GM19468 (cell line): ENCODE measurements around the gene MAGEA9.
"Not testable (repeated sequence)": the region's sequence is repeated elsewhere in the genome, so short reads cannot be mapped to it uniquely, and the experiment has no call there.

ENCODE experiments used
- ATAC-seq: cut with Tn5 transposase; IDR thresholded peaks from one replicate; pipeline ENCODE4 v1.9.1; 2021; ENCODE audit warnings: mild to moderate bottlenecking, moderate library complexity, moderate number of reproducible peaks; ENCODE audit not compliant: unreplicated experiment; ENCODE audit errors: extremely low read depth

MAGEA9 gene

GRCh38 chrX:149781727-149782126 is at the start of gene MAGEA9:
MAGEA9 (plus strand) TSS chrX:149781930; CDS start chrX:149786211, 4,281 bp downstream.
- ATAC-seq, result not testable (repeated sequence)

- ATAC-seq, result not testable (repeated sequence)
These were observed 39.5 kb upstream of the MAGEA9 start for GRCh38 chrX:149742269-149742668.

- not testable (repeated sequence) for ATAC-seq
These were observed 35.2 kb upstream of the MAGEA9 start for GRCh38 chrX:149746390-149747007.

GRCh38 chrX:149757206-149758067 is 24.3 kb upstream of the MAGEA9 start:
- no peak for ATAC-seq

GRCh38 chrX:149758068-149758714 is 23.5 kb upstream of the MAGEA9 start:
- ATAC-seq, result no peak

GRCh38 chrX:149758715-149759078 is 23.0 kb upstream of the MAGEA9 start:
- not testable (repeated sequence) for ATAC-seq

- no peak for ATAC-seq
These were observed 21.9 kb upstream of the MAGEA9 start for GRCh38 chrX:149759824-149760223.

GRCh38 chrX:149760965-149761364 is 20.8 kb upstream of the MAGEA9 start:
- ATAC-seq, result no peak

GRCh38 chrX:149761858-149762674 is 19.7 kb upstream of the MAGEA9 start:
- not testable (repeated sequence) for ATAC-seq

- ATAC-seq, result no peak
These were observed 18.8 kb upstream of the MAGEA9 start for GRCh38 chrX:149762696-149763614.

- ATAC-seq, result not testable (repeated sequence)
These were observed 11.4 kb upstream of the MAGEA9 start for GRCh38 chrX:149770344-149770743.

- not testable (repeated sequence) for ATAC-seq
These were observed 8.7 kb upstream of the MAGEA9 start for GRCh38 chrX:149773026-149773425.

- not testable (repeated sequence) for ATAC-seq
These were observed 8.0 kb upstream of the MAGEA9 start, which contains the start of gene HSFX1 for GRCh38 chrX:149773768-149774167. HSFX1 (plus strand) TSS chrX:149774068; CDS start chrX:149774682, 614 bp downstream.

GRCh38 chrX:149777999-149778398 is 3.7 kb upstream of the MAGEA9 start:
- ATAC-seq, result not testable (repeated sequence)

- peak; percentile 99 for ATAC-seq
These were observed 13.8 kb downstream of the MAGEA9 start for GRCh38 chrX:149795531-149795930.

- ATAC-seq, result no peak
These were observed 17.5 kb downstream of the MAGEA9 start for GRCh38 chrX:149799095-149799714.

GRCh38 chrX:149799938-149800337 is 18.2 kb downstream of the MAGEA9 start:
- no peak for ATAC-seq

- ATAC-seq, result no peak
These were observed 21.8 kb downstream of the MAGEA9 start for GRCh38 chrX:149803458-149804062.
